ENCODE results near the gene SPRYD3.

DNA sequence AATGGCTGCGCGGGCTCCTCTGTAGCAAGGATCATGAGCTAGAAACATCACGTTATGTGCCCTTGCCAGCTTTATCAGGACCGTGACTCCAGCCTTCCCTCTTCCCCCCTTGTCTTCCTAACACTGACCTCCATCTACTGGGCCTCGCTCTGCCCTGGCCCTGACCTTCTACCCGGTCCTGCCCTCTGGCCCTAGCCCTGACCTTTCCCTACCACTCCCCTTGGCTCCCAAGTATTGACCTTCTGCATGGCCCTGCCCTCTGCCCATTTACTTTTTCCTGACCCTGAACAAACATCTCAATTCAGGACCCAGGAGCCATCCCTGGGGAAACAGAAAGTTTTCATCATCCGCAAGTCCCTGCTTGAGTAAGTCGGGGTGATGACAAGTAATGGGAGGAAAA is 26.1 kb upstream of the SPRYD3 start:
- TF ChIP-seq, protein P1, sequence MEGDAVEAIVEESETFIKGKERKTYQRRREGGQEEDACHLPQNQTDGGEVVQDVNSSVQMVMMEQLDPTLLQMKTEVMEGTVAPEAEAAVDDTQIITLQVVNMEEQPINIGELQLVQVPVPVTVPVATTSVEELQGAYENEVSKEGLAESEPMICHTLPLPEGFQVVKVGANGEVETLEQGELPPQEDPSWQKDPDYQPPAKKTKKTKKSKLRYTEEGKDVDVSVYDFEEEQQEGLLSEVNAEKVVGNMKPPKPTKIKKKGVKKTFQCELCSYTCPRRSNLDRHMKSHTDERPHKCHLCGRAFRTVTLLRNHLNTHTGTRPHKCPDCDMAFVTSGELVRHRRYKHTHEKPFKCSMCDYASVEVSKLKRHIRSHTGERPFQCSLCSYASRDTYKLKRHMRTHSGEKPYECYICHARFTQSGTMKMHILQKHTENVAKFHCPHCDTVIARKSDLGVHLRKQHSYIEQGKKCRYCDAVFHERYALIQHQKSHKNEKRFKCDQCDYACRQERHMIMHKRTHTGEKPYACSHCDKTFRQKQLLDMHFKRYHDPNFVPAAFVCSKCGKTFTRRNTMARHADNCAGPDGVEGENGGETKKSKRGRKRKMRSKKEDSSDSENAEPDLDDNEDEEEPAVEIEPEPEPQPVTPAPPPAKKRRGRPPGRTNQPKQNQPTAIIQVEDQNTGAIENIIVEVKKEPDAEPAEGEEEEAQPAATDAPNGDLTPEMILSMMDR (IDR thresholded peaks at IDR 0.05; ENCODE audit: low read depth, low read length, poor library complexity, severe bottlenecking) = no peak
- no peak for TF ChIP-seq EZH2phosphoT487 (IDR thresholded peaks at IDR 0.05; ENCODE audit: borderline replicate concordance, low read length)
